Gastrocnemius medialis (tissue), 4 donors: ENCODE measurements around the gene GHITM. TPM values are rescaled to one million over a fixed set of nuclear protein-coding genes. Genes with fewer than 3 reads are reported as not detected.
"Not testable (repeated sequence)": the region's sequence is repeated elsewhere in the genome, so short reads cannot be mapped to it uniquely, and the experiment has no call there.

ENCODE experiments used
- ATAC-seq, 2 donors: fragments of 150-250 bp; one replicate each; pipeline ENCODE4 v1.9.1; 2016
- DNase-seq, 2 donors: peaks; one replicate each; pipeline ENCODE4 v3.0.0-alpha.2; 2019
- H3K27ac ChIP-seq, 4 donors: fragments of 200-600 bp; sonication (generic); 1 replicate in 1 of 4; 2 replicates in 3 of 4; pipeline ENCODE4 v1.5.1; 2016 to 2018; ENCODE audit warnings: mild to moderate bottlenecking in 2 of 4, moderate library complexity in 1 of 4
- H3K27me3 ChIP-seq, 3 donors: fragments of 200-600 bp; sonication (generic) in 2 of 3; 1 replicate in 1 of 3; 2 replicates in 2 of 3; pipeline versions ENCODE4 v1.5.1 to v1.6.0; 2016 to 2019; ENCODE audit warnings: mild to moderate bottlenecking in 1 of 3, moderate library complexity in 1 of 3
- H3K36me3 ChIP-seq, 2 donors: fragments of 200-600 bp; sonication (generic) in 1 of 2; one replicate each; pipeline ENCODE4 v1.5.1; 2017 to 2018
- H3K4me1 ChIP-seq, 2 donors: fragments of 200-600 bp; sonication (generic) in 1 of 2; one replicate each; pipeline ENCODE4 v1.5.1; 2016 to 2017; ENCODE audit warnings: mild to moderate bottlenecking in 2 of 2
- H3K4me3 ChIP-seq, 4 donors: fragments of 200-600 bp; sonication (generic) in 3 of 4; 1 replicate in 1 of 4; 2 replicates in 3 of 4; pipeline ENCODE4 v1.5.1; 2016 to 2019; ENCODE audit warnings: mild to moderate bottlenecking in 2 of 4
- H3K9me3 ChIP-seq, 3 donors: fragments of 200-600 bp; sonication (generic) in 2 of 3; 1 replicate in 1 of 3; 2 replicates in 2 of 3; pipeline ENCODE4 v1.5.1; 2016 to 2019
- POLR2A ChIP-seq, 2 donors: fragments of 450-650 bp; IDR thresholded peaks; one replicate each; pipeline ENCODE4 v1.6.1; 2017; ENCODE audit warnings: antibody characterized with exemption in 2 of 2, mild to moderate bottlenecking in 2 of 2, moderate library complexity in 2 of 2
- in situ Hi-C, 4 donors: fragments of 200-750 bp; cut with MboI; loops; one replicate each; pipeline versions ENCODE4 v1.15.0 to v1.8.0; 2017; ENCODE audit warnings: low sequenced_read_pairs in 4 of 4
- intact Hi-C: fragments of 100-400 bp; cut with DNase I; formaldehyde crosslinking; loops from one replicate; pipeline ENCODE4 v1.15.1; 2023; ENCODE audit warnings: low total_unique reads
- total RNA-seq, 4 donors: library from RNA; depleted of rRNA; stranded (reverse); fragments of >200 nt; gene quantifications; one replicate each; pipeline versions ENCODE4 v1.1.0 to v1.2.3, GENCODE V29; 2016
- TF ChIP-seq, protein P1 (sequence below), 5 experiments: fragments of 450-650 bp in 3 of 5; fragments of 200-600 bp in 2 of 5; sonication (generic) in 2 of 5; IDR thresholded peaks in 4 of 5; conservative IDR thresholded peaks in 1 of 5; 1 replicate in 4 of 5; 2 replicates in 1 of 5; pipeline ENCODE4 v1.5.1; 2016 to 2019; ENCODE audit warnings: antibody characterized with exemption in 5 of 5, mild to moderate bottlenecking in 3 of 5, moderate library complexity in 3 of 5

Gene GHITM
- total RNA-seq, 4 donors from 2014 or later, result 307 to 444 (median 358) TPM

DNA sequence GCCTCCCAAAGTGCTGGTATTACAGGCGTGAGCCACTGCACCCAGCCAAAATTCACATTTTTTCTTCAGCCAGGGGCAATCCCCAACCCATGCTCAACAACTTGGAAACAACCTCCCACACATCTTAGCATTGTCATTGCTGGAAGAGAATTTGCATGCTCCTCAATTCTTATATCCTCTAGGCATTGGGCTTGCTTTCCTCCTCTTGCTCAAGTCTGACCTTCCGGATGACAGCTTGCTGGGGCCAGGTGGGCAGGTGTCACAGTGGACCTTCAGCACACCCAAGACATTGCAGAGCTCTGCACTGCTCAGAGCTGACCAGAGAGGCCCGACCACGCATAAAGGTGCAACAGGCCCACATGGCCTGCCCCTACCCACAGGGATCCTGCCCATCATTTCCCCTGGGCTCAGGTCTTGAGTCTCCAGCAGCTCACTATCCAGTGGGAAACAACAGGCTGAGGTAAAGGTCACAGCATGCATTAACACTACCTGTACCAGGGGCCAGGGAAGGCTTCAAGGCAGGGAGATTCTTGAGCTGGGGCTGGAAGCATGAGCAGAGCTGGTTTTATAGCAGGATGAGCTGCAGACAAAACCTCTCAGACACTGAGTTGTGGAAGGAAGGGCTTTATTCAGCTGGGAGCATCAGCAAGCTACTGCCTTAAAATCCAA is 27.4 kb downstream of the GHITM start:
- H3K9me3 ChIP-seq, result no peaks in the 10 kb centered on the region
- H3K4me1 ChIP-seq, result no peaks in the 10 kb centered on the region
- in situ Hi-C loops (no loop called here), intact Hi-C loops (no loop called here)
- H3K4me3 ChIP-seq, result no peak overlapping the region
- H3K27me3 ChIP-seq, result peaks cover 3 to 9% (median 6%) of the 10 kb centered on the region in 3 donors
- no peaks in the 10 kb centered on the region for H3K36me3 ChIP-seq
- ATAC-seq, result no peak
- TF ChIP-seq, protein P1, sequence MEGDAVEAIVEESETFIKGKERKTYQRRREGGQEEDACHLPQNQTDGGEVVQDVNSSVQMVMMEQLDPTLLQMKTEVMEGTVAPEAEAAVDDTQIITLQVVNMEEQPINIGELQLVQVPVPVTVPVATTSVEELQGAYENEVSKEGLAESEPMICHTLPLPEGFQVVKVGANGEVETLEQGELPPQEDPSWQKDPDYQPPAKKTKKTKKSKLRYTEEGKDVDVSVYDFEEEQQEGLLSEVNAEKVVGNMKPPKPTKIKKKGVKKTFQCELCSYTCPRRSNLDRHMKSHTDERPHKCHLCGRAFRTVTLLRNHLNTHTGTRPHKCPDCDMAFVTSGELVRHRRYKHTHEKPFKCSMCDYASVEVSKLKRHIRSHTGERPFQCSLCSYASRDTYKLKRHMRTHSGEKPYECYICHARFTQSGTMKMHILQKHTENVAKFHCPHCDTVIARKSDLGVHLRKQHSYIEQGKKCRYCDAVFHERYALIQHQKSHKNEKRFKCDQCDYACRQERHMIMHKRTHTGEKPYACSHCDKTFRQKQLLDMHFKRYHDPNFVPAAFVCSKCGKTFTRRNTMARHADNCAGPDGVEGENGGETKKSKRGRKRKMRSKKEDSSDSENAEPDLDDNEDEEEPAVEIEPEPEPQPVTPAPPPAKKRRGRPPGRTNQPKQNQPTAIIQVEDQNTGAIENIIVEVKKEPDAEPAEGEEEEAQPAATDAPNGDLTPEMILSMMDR (IDR thresholded peaks at IDR 0.05 in 4 of 5, conservative IDR thresholded peaks at IDR 0.05 in 1 of 5), result no peak
- no peak for TF ChIP-seq POLR2A (IDR thresholded peaks at IDR 0.05)
- no peak overlapping the region for H3K27ac ChIP-seq
- no peak for DNase-seq

DNA sequence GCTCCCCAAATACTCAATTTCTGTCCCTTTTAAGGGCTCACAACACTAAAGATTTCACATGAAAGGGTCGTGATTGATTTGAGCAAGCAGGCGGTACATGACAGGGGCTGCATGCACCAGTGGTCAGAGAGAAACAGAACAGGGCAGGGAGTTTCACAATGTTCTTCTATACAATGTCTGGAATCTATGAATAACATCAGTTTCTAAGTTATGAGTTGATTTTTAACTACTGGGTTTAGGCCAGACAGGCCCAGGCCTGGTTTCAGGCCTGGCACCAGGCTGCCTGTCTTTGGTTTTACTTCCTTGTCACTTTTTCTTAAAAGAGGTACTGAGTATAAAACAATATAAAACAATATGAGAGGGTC is 28.0 kb downstream of the GHITM start:
- intact Hi-C loops, H3K36me3 ChIP-seq, H3K4me3 ChIP-seq, DNase-seq, ATAC-seq, in situ Hi-C loops, H3K4me1 ChIP-seq, H3K9me3 ChIP-seq, H3K27ac ChIP-seq, H3K27me3 ChIP-seq: not testable (repeated sequence)

DNA sequence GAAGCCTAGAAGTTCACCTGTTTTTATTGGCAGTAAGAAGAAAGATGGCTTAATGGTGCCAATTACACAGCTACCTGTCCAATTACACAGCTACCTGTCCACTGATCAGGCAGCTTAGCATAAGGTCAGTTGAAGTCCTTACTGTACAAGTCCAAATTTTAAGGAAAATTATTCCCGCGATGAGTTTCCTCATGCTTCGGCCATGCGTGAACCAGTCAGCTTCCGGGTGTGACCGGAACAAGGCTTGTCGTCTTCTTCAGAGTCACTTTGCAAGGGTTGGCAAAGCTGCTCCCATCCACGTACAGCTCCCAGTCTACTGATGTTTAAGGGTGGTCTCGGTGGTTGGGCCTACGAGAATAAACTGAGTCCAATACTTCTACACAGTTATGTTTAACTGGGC is 29.1 kb downstream of the GHITM start:
- H3K36me3 ChIP-seq, H3K27ac ChIP-seq, DNase-seq, H3K27me3 ChIP-seq, H3K9me3 ChIP-seq, H3K4me3 ChIP-seq, in situ Hi-C loops, intact Hi-C loops, ATAC-seq, H3K4me1 ChIP-seq: not testable (repeated sequence)

DNA sequence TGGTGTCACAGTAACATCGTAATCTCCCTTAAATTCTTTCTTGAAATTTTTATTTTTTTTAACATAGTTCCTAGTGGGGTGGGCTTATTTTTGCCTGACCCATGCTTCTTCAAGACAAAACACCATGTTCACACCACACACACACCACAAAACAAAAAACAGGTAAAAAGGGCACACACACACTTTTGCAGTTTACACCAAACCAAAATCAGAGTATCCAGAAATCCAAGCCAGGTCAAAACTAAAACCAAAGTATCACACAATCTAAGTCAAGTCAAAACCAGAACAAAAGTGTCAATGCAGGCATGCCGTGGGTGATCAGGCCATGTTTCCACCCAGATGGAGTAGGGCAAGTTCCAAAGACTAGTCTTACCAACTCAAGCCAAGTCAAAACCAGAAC is 31.9 kb downstream of the GHITM start:
- H3K36me3 ChIP-seq, intact Hi-C loops, in situ Hi-C loops, H3K4me3 ChIP-seq, DNase-seq, H3K27me3 ChIP-seq, H3K27ac ChIP-seq, H3K9me3 ChIP-seq, H3K4me1 ChIP-seq, ATAC-seq: not testable (repeated sequence)

DNA sequence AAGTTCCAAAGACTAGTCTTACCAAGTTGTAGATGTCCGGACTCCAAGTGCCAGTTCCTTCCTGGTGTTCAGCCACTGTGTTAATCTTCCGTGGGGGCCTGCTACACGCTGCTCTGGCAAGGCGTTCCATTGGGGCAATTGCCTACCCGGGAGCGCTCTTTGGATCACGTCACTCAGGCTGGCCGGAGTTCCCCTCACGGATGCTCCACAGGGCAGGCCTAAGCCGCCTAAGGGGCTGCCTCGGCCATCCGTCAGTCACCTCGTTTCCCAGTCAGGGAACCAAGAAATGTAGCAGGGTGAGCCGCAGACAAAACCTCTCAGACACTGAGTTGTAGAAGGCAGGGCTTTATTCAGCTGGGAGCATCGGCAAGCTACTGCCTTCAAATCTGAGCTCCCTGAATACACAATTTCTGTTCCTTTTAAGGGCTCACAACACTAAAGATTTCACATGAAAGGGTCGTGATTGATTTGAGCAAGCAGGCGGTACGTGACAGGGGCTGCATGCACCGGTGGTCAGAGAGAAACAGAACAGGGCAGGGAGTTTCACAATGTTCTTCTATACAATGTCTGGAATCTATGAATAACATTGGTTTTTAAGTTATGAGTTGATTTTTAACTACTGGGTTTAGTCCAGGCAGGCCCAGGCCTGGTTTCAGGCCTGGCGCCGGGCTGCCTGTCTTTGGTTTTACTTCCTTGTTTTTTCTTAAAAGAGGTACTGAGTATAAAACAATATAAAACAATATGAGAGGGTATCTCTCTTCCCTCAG is 32.6 kb downstream of the GHITM start:
- H3K4me3 ChIP-seq, in situ Hi-C loops, H3K9me3 ChIP-seq, intact Hi-C loops, H3K27me3 ChIP-seq, ATAC-seq, DNase-seq, H3K36me3 ChIP-seq, H3K27ac ChIP-seq, H3K4me1 ChIP-seq: not testable (repeated sequence)

DNA sequence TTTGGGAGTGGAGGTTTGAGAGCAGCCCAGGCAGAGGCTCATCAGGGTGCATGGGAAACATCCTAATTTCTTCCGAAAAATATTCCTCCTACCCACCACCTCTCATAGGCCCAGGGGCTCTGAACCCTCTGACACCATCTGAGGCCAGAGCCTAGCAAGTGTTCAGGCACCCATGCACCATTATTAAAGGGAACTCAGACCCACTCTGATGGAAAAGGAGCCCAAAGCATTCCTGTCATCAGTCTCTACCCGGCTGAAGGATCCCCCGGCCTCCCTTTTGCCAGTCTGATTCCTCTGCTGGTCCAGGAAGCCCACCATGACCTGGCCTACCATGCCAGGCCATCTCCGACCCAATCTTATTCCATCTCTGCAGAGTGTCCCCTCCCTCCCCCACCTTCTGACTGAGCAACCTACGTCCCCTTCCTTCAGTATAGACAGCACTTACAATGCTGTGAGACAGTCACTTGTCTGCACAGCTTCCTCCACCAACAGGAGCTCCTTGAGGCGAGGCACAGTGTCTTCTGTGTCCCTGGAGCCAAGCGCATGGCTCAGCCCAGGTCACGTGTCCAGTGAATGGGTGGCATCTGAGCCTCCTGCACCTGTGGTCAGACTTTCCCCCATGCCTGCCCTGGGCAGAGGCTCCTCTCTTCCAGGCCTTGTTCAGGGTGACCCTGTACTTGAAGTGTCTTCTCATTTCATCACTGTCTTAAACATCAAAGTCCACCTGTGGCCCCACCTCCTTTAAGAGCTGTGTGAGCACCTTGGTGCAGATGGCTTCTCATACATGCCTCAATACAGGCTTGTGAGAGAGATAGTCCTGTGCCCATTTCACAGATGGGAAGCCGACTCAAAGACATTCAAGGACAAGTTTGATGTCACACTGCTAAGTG is 33.4 kb downstream of the GHITM start:
- Histone ChIP-seq H3K27ac (no peak overlapping the region), H3K27me3 (no peaks in the 10 kb centered on the region), H3K4me3 (no peak overlapping the region), H3K4me1 (no peaks in the 10 kb centered on the region), H3K36me3 (no peaks in the 10 kb centered on the region), H3K9me3 (no peaks in the 10 kb centered on the region)
- ATAC-seq (no peak), DNase-seq (no peak)
- TF ChIP-seq, protein P1 (IDR thresholded peaks at IDR 0.05 in 4 of 5, conservative IDR thresholded peaks at IDR 0.05 in 1 of 5), result no peak
- TF ChIP-seq POLR2A (IDR thresholded peaks at IDR 0.05), result no peak
- in situ Hi-C loops, result no loop called here
- intact Hi-C loops, result no loop called here
